HFF-Myc (cell line): ENCODE data around the gene ISOC2.
A peak's percentile ranks its signal among the peaks of the same experiment; 100 is the strongest.

Experiments used
- DNase-seq: peaks from one replicate; pipeline ENCODE4 v3.0.0-alpha.2; 2011; ENCODE audit warnings: low read depth; ENCODE audit errors: extremely low read depth
- H3K4me3 ChIP-seq: replicated peaks from 2 replicates; pipeline ENCODE4 v1.5.1; 2011; ENCODE audit warnings: low read depth, mild to moderate bottlenecking, control low read depth, low read length
- TF ChIP-seq, protein P1 (sequence below): IDR thresholded peaks from 2 replicates; pipeline ENCODE4 v1.5.1; 2012; ENCODE audit warnings: mild to moderate bottlenecking, low read depth, low read length, control low read depth; ENCODE audit errors: missing control alignments

Gene ISOC2

DNA sequence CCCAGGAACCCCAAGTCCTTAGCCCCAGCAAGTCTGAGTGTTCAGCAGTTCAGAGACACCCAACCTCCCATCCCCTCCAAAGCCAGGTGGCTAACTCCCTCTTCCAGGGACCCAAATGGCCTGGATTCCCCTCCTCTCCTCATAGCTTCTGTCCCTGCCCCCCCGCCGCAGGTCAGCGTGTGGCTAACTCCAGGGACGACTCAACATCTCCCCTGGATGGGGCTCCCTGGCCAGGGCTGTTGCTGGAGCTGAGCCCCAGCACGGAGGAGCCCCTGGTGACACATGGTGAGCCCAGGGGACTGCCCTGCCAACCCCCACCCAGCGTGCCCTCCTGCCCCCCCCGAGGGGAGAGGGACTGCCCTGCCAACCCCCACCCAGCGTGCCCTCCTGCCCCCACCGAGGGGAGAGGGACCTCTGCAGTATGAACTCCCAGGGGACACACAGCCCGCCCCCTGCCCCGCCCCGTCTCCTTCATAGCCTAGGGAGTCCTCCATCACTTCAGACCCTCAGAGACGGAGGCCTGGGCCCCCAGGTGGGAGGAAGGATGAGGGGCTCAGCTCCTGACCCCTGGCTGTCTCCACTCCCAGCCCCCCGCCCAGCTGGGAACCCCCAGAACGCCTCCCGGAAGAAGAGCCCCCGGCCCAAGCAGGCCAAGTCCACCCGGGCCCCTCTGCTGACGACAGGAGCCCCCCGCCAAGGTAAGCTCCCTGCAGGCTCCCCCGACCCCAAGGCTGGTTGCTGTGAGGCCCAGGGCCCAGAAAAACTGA, 28.5 kb upstream of the ISOC2 start:
- no peak overlapping the region for H3K4me3 ChIP-seq
- TF ChIP-seq, protein P1, sequence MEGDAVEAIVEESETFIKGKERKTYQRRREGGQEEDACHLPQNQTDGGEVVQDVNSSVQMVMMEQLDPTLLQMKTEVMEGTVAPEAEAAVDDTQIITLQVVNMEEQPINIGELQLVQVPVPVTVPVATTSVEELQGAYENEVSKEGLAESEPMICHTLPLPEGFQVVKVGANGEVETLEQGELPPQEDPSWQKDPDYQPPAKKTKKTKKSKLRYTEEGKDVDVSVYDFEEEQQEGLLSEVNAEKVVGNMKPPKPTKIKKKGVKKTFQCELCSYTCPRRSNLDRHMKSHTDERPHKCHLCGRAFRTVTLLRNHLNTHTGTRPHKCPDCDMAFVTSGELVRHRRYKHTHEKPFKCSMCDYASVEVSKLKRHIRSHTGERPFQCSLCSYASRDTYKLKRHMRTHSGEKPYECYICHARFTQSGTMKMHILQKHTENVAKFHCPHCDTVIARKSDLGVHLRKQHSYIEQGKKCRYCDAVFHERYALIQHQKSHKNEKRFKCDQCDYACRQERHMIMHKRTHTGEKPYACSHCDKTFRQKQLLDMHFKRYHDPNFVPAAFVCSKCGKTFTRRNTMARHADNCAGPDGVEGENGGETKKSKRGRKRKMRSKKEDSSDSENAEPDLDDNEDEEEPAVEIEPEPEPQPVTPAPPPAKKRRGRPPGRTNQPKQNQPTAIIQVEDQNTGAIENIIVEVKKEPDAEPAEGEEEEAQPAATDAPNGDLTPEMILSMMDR: no peak
- DNase-seq: no peak

DNA sequence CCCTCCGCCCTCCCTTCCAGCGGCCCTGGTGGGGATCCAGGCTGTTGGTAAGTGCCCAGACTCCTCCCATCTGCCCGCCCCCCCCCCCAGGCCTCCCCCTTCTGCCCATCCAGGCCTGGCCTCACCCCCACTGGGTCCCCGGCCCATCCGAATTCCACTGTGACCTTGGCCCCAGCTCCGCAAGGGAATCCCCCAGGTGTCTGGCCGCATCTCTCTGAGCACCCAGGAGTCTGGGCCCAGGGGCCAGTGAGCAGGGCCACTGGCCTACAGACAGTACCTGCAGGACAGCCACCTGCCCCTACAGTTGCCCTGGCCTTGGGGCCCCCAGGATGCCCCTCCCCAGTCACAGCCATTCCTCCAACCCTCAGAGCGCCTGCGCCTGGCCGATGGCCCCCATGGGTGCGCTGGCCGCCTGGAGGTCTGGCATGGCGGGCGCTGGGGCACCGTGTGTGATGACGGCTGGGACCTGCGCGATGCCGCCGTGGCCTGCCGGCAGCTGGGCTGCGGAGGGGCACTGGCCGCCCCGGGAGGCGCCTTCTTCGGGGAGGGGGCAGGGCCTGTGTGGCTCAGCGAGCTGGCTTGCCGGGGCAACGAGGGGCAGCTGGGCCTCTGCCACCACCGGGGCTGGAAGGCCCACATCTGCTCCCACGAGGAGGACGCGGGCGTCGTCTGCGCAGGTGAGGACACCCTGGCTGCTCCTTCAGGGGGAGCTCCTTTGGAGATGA, 27.7 kb upstream of the ISOC2 start:
- DNase-seq: no peak
- H3K4me3 ChIP-seq: no peak overlapping the region
- TF ChIP-seq, protein P1: no peak

GRCh38 chr19:55487924-55488687, 26.7 kb upstream of the ISOC2 start, which contains the start of gene SSC5D:
SSC5D (plus strand) TSS chr19:55488436; CDS start chr19:55488590, 154 bp downstream.
- TF ChIP-seq, protein P1: no peak
- peak within 1 kb of the TSS; percentile 26 for H3K4me3 ChIP-seq
- no peak for DNase-seq

GRCh38 chr19:55486971-55487923, 25.8 kb upstream of the ISOC2 start:
- peak; percentile 71 for DNase-seq
- TF ChIP-seq, protein P1: no peak
- peak overlapping the region; percentile 26 for H3K4me3 ChIP-seq

DNA sequence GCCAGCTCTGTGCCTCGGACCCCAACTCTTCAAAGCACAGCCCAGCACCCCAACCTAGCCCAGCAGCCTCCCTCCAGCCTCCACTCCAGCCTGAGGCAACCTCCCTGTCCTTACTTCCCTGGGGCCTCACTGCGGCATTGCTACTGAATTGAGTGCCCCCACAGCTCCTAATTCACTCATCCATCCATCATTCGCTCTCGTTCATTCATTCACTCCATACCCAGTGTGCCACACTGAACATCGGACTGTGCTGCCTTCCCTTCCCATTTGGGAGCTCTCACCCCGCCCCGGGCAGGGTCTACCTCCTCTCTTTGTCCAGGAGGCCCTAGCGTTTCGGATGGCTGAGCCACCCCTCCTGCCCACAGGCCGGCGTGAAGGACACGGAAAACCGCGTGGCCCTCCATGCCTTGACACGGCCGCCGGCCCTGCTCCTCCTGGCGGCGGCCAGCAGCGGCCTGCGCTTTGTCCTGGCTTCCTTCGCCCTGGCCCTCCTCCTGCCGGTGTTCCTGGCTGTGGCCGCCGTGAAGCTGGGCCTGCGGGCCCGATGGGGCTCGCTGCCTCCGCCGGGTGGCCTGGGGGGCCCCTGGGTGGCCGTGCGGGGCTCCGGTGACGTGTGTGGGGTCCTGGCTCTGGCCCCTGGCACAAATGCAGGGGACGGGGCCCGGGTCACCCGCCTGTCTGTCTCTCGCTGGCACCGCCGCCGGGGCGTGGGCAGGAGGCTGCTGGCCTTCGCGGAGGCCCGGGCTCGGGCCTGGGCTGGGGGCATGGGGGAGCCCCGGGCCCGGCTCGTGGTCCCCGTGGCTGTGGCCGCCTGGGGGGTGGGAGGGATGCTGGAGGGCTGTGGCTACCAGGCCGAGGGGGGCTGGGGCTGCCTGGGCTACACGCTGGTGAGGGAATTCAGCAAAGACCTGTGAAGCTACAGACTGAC, 24.9 kb upstream of the ISOC2 start:
- no peak for DNase-seq
- H3K4me3 ChIP-seq: peak overlapping the region; percentile 71
- TF ChIP-seq, protein P1: no peak
